GM20431 (cell line): ENCODE data around the gene MACROD2.

Source experiments
- in situ Hi-C: fragments of 300-500 bp; cut with MseI, MboI; formaldehyde crosslinking; loops from one replicate; pipeline ENCODE4 v1.15.0; 2020; ENCODE audit warnings: low sequenced_read_pairs; ENCODE audit not compliant: unreplicated experiment

Gene MACROD2

DNA sequence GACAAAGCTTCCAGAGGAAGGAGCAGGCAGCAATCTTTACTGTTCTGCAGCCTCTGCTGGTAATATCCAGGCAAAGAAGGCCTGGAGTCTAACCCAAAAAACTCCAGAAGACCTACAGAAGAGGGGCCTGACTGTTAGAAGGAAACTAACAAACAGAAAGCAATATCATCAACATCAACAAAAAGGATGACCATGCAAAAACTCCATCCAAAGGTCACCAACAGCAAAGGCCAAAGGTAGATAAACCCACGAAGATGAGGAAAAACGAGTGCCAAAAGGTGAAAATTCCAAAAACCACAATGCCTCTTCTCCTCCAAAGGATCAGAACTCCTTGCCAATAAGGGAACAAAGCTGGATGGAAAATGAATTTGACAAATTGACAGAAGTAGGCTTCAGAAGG lies 811.9 kb downstream of the MACROD2 start:
- in situ Hi-C loops, result no loop called here

DNA sequence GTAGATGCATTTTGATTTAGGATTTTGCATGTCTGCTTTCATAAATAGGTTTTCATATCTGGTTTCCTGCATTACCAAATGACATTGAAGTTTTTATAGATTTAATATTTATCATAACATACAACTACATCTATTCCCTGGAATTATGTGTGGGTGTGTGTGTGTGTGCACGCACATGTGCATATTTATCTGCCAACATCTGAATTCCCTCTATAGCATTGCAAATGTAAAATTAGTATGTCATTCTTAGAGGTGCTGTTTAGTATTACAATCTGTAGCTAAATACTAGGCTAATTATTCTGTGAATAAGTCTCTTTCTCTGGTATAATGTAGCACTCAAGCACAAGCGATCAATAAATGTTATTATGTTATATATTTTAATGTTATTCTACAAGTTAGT lies 820.0 kb downstream of the MACROD2 start:
- in situ Hi-C loops, result no loop called here

DNA sequence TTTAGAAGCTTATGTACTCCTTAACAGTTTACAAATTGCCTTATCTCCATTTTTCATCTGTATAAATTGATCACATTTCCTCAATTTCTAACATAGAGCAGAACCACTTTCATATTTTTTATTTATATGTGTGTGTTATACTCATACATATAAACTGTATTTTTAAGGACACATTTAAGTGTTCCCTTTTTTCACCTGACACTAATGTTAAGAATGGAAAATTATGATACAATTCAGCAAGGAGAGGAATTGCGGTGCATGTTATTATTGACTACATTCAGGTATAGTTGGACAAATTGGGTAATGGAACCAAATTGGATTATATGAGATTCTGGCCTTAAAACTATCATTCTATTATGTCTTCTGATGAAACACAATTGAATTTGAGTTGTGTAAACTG lies 821.2 kb downstream of the MACROD2 start:
- in situ Hi-C loops, result no loop called here

DNA sequence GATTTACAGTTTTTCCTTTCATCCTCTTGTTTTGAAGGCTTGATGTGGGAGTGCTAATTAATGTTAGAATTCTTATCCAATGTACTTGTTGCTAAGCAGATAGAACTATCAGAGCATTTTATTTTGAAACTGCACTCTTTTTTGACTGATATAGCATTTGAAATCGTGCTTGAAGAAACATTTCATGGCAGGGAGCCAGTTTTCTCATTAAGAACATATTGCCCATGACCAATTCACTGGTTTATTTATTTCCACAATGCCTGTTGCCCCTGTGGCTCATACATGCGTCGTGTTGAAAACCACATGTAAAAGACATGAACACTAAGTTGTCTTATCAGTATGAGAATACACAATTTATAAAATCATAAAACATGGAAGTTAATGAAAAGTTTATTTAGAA lies 821.8 kb downstream of the MACROD2 start:
- in situ Hi-C loops, result no loop called here

DNA sequence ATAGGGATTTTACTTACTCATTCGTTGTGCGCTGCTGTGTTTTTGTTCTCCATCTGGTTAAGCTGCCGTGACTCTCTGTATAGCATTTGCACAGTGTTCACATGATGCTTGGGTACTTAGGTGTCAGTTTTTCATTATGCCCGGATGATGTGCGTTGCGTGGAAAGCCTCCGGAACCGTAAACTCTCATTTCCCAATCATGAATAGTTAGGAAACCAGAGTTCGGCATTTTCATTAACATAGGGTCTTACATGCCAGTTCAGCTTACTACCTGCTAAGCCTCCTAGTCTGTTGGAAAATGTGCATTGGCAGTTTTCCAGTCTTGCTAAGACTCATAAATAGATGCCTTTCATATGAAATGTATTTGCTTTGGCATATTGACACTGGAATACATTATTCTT lies 825.5 kb downstream of the MACROD2 start:
- in situ Hi-C loops, result no loop called here

DNA sequence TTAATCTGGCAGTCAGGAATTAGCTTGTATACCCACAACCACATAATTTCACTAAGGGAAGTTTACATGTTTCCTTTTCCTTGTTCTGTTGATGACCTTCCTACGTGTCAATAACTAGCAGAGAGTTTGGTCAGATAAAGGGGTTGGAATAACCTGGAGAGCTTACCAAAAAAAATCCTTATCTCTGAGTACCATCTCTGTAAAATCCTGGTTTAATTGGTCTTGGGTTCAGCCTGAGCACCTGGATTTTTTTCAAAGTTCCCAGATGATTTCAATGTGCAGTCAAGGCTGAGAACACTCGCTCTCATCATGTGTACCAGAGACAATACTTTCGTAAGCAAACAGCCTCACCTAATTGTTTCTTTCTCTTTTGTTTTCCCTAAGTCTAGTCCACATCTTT lies 825.9 kb downstream of the MACROD2 start:
- in situ Hi-C loops, result no loop called here

DNA sequence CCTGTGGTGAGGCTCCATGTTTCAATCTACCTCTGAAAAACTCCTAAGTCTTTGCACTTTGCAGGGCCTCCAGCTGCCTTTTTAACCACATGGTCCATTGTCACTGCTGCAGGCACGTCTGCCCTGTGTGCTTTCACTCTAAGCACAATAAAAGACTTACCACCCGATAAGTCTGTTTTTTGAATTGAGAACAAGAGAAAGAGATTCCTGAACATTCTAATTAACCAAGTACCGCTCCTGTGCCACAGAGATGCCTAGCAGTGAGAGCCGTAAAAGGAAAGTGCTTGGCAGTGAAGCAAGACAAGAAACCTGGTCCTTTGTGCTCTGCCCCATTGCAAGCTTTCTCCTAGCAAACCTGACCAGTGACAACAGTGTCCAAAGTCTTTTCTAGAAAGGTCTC lies 829.7 kb downstream of the MACROD2 start:
- in situ Hi-C loops, result no loop called here

DNA sequence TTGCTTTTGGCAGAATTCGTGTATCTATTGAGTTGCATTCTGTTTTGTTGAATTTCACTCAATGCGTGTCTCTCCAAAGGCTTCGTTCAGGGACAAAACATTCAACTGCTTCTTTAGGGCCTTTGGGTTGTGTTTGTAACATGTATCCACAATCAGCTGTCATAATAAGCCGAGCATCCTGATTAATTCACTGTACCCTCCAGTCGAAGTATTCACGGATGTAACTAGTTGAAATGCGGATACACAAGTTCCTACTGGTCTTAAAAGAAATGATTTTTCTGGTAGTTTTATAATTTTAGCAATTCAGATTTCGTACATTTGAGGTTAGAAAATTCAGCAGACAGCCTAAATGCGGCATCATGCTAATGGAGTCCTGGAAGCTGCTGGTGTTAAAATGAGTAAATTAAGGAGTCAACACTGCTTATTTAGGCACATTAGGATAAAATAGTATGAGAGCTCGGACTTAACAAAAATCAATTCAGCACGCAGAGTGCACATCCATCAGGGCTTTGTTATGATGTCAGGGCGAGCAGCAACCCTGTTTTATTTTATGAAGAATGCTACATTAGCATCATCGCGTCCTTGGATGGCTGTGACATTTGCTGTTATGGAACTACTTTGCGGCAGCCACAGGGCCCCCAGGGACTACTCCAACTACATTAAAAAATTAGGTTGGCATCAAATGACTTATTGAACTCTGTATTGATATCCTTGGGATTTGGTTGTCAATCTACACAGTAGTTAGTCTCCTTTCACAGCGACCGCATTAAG lies 831.4 kb downstream of the MACROD2 start:
- in situ Hi-C loops, result no loop called here

DNA sequence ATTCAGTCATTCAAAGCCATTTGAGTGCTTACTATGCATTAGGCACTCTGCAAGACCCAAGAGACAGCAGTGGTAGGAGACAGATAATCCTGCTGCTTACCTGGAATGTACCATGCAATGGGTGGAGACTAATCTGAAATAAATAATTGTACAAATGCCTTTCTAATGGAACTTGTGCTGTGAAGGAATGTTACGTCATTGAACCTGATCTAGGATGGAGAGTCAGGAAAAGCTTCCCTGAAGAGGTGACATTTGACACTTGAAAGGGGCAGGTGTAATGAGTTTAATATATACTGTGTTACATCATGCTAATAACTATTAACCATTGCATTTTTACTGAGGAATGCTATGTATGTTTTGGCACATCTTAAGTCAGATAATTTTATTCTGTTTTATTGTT lies 833.1 kb downstream of the MACROD2 start:
- in situ Hi-C loops, result no loop called here

DNA sequence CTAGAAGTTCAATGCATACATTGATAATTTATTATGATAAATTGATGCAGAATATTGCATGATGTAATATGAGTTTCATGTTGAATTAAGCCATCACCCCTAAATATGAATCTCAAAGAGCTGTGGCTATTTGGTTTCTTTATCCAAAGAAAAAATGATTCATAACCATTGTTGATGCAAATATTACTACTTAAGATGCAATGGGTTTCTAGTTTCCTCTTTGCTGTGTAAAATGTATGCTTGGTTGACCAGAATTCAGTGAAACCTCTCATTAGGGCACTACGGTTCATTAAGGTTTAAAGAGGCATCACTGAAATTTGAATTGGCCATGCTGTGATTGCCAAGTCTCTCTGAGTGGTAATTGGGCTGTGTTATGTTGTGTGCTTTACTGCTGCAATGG lies 834.6 kb downstream of the MACROD2 start:
- in situ Hi-C loops, result no loop called here

DNA sequence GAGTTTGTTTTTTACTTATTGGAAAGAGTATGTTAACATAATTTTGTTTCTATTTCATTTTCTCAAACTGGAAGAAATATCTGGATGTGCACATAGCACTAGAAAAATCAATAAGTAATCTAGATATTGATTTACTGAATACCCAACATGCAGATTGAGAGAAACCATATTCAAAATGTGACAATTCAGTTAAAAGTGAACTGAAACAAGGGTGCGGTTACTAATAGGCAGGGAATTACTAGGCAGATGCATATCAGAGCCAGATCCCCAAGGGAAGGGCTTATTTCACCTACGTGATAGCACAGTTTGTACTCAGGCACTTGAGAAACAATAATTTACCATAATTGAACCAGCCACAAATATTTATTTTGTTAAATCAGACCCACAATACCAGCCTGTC lies 835.1 kb downstream of the MACROD2 start:
- in situ Hi-C loops, result no loop called here

DNA sequence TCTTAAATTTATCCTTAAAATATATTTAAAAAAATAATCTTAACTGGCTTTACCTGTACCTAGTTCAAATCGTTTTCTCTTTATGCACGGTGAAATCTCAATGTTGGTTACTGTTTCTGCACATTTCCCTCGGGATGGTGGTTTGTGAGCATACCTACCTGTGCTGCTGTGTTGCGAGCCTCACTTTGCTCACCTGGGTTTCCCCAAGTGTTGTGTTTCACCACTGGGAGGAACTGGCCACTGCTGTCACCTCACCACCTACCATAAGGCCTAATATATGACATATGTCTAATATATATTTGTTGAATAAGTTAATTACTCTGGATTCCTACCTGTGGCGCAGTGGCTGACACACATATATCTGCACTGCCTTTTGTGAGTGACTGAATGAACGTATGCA lies 835.6 kb downstream of the MACROD2 start:
- in situ Hi-C loops, result no loop called here

DNA sequence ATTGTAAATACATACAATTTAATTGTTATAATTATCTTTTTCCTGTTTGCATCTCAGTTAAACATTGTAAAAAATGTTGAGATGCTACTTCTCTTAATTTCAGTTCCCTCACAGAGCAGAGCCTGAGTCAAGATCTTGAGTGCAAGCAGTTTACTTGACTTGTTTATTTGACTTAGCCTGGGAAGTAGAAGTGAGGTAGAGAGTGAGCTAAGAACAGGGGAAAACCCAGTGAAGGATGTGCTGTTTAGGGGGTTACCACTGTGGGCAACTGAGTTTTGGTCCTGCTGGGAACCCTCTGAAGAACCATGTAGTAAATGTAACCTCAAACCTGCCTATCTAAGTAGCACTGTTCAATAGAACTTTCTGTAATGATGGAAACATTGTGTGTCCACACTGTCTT lies 837.3 kb downstream of the MACROD2 start:
- in situ Hi-C loops, result no loop called here

DNA sequence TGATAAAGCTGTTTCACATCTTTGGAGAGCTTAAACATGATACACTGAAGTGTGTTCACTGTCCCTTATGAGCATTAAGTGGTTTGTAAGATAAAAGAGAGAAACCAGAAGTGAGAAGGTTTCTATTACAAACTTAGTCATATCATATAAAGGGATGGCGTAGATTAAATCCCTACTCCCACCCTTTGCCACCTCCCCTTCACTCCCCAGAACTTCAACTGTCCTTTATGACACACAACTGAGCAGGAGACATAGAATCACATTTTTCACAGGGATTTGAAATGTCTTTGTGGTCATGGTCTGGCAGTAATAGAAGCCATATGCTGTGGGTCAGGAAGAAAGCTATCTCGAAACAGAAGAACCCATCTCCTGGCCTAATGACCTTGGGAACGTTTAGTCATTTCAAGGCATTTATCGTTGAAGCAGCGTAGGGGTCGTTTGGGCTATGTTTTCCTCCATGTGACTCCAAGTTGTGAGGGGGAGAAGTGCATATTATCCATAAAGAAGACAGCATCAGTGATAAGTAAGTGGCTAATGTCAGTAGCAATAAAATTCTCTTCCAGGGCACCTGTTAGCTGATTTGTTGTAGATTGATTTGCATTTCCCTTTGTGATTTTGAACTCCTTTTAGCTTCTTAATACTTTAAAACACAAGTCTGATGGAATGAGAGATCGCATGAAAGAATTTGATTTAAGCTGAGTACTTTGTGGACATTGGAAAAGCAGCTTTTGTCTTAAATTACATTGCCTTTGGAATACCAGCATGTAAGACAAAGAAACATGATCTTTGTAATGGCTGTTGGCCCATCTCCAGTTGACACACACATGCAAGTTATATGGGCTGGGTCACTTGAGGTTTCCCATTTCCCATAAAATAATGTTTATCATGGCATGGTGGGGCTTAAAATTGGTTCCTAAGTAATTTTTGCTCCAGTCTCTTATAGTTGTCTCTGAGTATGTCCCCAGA lies 843.6 kb downstream of the MACROD2 start:
- in situ Hi-C loops, result no loop called here

DNA sequence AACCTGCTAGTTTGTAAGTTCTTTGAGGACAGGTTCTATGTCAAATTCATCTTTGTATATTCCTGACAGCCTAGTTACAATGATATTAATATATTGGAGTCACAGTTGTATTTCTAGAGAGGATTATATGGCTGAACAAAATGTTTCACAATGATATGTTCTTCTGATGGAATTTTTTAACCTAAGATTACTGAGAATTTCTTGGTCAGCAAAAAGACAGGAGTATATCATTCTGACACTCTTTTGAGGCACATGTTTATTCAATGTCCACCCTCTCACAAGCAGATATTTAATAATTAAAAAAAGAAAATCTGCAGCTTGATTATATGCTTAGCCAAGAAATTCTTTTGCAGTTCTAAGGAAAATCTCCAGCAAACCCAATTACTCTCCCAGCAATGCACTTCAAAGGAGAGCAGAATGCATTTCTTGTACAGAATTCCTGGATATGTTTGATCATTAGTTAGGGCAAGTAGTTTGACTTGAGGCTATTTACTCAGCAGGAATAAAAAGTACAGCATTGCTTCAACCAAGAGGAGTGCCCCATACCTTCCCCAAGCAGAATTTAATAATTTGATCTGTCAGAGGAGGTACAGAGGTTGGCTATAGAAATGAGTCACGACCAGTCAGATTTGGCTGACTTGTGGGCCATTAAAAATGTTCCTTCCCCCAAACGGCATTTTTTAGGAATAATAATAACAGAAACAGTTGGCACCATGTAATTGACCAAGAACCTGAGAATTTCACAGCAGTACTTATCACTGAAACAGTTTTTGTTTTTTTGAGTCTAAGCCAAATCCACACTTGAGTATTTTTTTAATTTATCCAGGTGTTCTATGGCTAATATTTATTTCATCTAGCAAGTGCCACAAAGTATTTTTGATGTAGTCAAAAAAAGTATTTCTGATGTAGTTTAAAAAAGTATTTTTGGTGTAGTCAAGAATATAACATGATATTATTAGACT lies 850.2 kb downstream of the MACROD2 start:
- in situ Hi-C loops, result no loop called here

DNA sequence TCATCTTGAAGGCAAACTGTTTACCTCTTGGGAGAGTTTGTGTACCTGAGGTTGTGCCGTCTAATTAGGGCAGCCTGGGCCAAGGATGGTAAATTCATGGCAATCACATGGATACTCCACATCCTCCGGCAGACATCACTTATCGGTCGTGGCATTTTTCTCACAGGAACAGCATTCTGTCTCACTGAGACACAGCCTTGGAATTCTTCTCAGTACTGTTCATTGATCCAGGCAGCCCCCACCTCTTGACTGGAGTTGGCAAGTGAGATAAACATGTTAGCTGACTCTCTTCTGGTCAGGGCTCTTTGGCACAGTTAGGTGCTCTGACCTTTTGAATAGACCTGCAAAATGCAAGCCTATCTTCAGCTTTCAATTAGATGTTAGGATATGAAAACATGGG lies 853.5 kb downstream of the MACROD2 start:
- in situ Hi-C loops, result no loop called here

DNA sequence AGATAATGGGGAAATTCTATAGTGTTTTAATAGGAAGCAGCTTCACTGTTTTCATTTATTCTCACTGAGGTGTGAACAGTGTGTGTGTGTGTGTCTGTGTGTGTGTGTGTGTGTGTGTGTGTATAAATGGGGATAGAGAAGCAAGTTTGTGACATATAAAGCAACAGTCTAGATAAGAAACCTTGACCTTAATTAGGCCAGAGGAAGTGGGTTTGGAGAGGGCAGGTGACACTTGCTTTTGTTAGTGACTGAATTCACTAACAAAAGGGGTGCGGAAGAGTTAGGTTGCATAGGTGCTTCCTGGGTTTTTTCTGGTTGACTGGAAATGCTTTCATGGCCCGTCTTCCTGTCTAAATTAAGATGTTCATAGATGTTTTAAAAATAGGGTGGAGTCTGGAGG lies 857.8 kb downstream of the MACROD2 start:
- in situ Hi-C loops, result no loop called here

DNA sequence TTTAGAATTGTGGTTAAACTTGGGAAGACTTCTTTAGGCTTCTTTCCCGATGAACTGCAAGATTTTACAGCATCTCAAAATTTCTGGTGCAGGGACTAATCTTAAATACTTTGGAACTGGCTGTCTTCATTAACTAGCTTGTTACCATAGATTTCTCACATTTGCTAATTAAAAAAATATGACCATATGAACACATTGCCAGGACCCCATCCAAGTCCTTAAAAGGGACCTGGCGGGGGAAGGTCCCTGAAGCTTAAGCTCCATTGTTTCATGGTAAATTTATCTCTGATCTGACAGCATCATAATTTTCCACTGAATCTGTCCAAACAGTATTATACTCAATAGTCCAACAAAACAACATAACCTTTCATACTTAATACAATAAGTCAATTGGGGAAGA lies 859.9 kb downstream of the MACROD2 start:
- in situ Hi-C loops, result no loop called here

DNA sequence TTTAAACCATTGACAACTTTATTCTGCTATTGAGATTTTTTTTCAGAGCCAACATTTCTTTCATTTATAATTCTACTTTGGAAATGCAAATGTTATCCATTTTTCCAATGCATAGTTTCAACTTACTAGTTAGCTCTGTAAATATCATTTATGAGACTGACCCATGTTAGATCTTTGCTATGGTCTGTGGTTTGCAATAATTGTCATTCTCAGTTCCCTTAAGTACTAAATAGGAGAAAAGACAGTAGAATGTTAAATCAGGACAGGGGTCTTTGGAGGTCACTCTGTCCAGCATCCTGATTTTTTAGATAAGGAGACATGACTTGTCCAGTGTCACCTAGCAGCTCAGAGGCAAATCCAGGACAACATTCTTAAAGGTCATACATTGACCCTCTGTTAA lies 864.3 kb downstream of the MACROD2 start:
- in situ Hi-C loops, result no loop called here

DNA sequence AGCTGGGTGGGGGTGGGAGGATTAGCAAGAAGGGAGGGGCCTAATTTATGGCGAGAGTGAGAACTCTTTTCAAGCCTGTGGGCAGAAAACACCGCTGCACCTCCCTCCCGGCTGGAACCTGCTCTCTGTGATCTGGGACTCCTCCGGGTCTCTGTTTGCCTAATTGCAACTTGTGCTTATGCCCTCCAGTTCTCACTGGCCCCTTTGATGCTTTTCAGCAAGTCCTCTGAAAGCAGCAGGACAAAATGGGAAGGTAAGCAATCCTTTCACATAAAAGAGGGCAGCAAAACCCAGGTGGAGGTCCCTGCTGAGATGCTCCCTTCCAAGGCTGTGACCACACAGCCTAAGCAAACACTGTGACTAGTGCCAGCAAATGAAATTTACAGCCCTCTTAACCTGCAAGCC lies 865.1 kb downstream of the MACROD2 start:
- in situ Hi-C loops, result no loop called here
